OCI-LY7 (cell line): ENCODE results near the gene DBF4. TPM values are rescaled to one million over a fixed set of nuclear protein-coding genes. Genes with fewer than 3 reads are reported as not detected.

Experiments
- BruUV-seq: library from RNA; stranded (reverse); fragments of 400-500 nt; replicated peaks from 2 replicates; lab custom pipeline; 2021; lab: Mats Ljungman, UMichigan
- CTCF ChIA-PET: fragments of 300-600 bp; sonication (Branson Sonifier 250); formaldehyde crosslinking; loops from one replicate; lab custom pipeline; 2022; ENCODE audit warnings: antibody characterized with exemption; ENCODE audit not compliant: unreplicated experiment; lab: Charles Lee
- POLR2A ChIA-PET: fragments of 300-600 bp; sonication (Branson Sonifier 250); formaldehyde crosslinking; loops from one replicate; lab custom pipeline; 2022; ENCODE audit warnings: antibody characterized with exemption; lab: Charles Lee
- DNase-seq: peaks from one replicate; pipeline ENCODE4 v3.0.0-alpha.2; 2015; ENCODE audit warnings: low spot score
- H2AFZ ChIP-seq: fragments of 200-600 bp; sonication (generic), shearing (Covaris generic); 2 replicates; pipeline ENCODE4 v1.6.1; 2014; ENCODE audit warnings: mild to moderate bottlenecking, antibody characterized with exemption, low read length, moderate library complexity
- H3K27ac ChIP-seq: fragments of 200-600 bp; sonication (generic); 2 replicates; pipeline ENCODE4 v1.5.1; 2014; ENCODE audit warnings: mixed run types, low read depth, mild to moderate bottlenecking, moderate library complexity, low read length, inconsistent platforms; ENCODE audit not compliant: poor library complexity, severe bottlenecking
- H3K36me3 ChIP-seq: fragments of 200-600 bp; sonication (generic); 2 replicates; pipeline ENCODE4 v1.6.1; 2014; ENCODE audit warnings: mild to moderate bottlenecking, antibody characterized with exemption, low read length, moderate library complexity, mixed read lengths; ENCODE audit not compliant: insufficient read depth
- H3K4me1 ChIP-seq: fragments of 200-600 bp; sonication (generic); 2 replicates; pipeline ENCODE4 v1.5.1; 2014; ENCODE audit warnings: mild to moderate bottlenecking, low read length; ENCODE audit not compliant: insufficient read depth, poor library complexity, severe bottlenecking
- H3K4me2 ChIP-seq: fragments of 200-600 bp; sonication (generic); 2 replicates; pipeline ENCODE4 v1.6.1; 2014; ENCODE audit warnings: mild to moderate bottlenecking, low read length
- H3K4me3 ChIP-seq: fragments of 200-600 bp; sonication (generic); 2 replicates; pipeline ENCODE4 v1.5.1; 2014; ENCODE audit warnings: mild to moderate bottlenecking, low read depth, low read length; ENCODE audit not compliant: poor library complexity, severe bottlenecking
- H3K79me2 ChIP-seq: fragments of 200-600 bp; sonication (generic); 2 replicates; pipeline ENCODE4 v1.6.1; 2016; ENCODE audit warnings: low read depth, mild to moderate bottlenecking, low read length, moderate library complexity, mixed read lengths; ENCODE audit not compliant: insufficient read depth
- H3K9me2 ChIP-seq: fragments of 200-600 bp; sonication (generic); 2 replicates; pipeline ENCODE4 v1.6.1; 2016; ENCODE audit warnings: mild to moderate bottlenecking, low read length, mixed read lengths; ENCODE audit not compliant: insufficient read depth
- H3K9me3 ChIP-seq: fragments of 200-600 bp; sonication (generic); 2 replicates; pipeline ENCODE4 v1.6.1; 2014; ENCODE audit warnings: mild to moderate bottlenecking, mixed run types, low read length, mixed read lengths
- H4K20me1 ChIP-seq: fragments of 200-600 bp; sonication (generic); 2 replicates; pipeline ENCODE4 v1.6.1; 2014; ENCODE audit warnings: mild to moderate bottlenecking, antibody characterized with exemption, low read length, moderate library complexity, mixed read lengths; ENCODE audit not compliant: insufficient read depth
- EZH2phosphoT487 ChIP-seq: fragments of 200-600 bp; sonication (generic); IDR thresholded peaks from 2 replicates; pipeline ENCODE4 v1.6.1; 2018; ENCODE audit warnings: low read depth, borderline replicate concordance, mild to moderate bottlenecking, mixed run types, antibody characterized with exemption, low read length, moderate library complexity, mixed read lengths
- intact Hi-C: fragments of 100-400 bp; cut with micrococcal nuclease; formaldehyde crosslinking; loops from one replicate; pipeline ENCODE4 v1.10.0; 2022; ENCODE audit not compliant: unreplicated experiment
- total RNA-seq, 2 experiments: library from RNA; depleted of rRNA in 1 of 2; stranded (reverse); fragments of >200 nt in 1 of 2; shearing (Covaris generic) in 1 of 2; gene quantifications; 2 replicates each; pipeline ENCODE4 v1.2.3, GENCODE V29; 2014 to 2022
- TF ChIP-seq, protein P1 (sequence below): fragments of 200-600 bp; sonication (generic); conservative IDR thresholded peaks from 2 replicates; pipeline ENCODE4 v1.5.1; 2014; ENCODE audit warnings: mild to moderate bottlenecking, antibody characterized with exemption, low read length, moderate library complexity, mixed read lengths

Gene DBF4
- total RNA-seq, 2 experiments from 2014 or later, result 95.0 to 99.2 TPM

DNA sequence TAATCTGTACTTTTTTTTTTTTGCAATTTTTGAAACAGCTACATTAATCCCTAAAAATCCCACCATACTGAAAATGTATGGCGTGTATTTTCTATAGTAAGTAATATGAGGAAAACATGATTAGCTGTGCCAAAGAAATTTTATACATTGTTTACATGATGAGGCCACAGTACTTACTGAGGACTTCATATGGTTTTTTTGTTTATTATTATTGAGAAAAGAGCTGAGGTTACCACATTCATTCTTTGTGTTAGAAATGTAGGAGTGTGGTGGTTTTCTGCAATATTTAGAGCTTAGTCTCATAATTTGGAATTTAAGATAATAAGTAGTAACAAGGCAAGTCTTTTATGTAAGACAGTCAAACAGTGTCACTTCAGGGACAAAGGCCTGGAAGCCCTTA lies 45.2 kb upstream of the DBF4 start:
- Histone ChIP-seq H2AFZ (no peak overlapping the region), H3K27ac (no peak overlapping the region), H3K36me3 (peaks cover 31% of the 10 kb centered on the region), H3K4me1 (no peaks in the 10 kb centered on the region), H3K4me3 (no peak overlapping the region), H3K79me2 (no peaks in the 10 kb centered on the region; the same call in 1 of the 2 replicates), H3K9me3 (peaks cover 9% of the 10 kb centered on the region; the same call in 1 of the 2 replicates), H3K9me2 (no peaks in the 10 kb centered on the region), H3K4me2 (no peak overlapping the region), H4K20me1 (no peaks in the 10 kb centered on the region)
- TF ChIP-seq, protein P1, sequence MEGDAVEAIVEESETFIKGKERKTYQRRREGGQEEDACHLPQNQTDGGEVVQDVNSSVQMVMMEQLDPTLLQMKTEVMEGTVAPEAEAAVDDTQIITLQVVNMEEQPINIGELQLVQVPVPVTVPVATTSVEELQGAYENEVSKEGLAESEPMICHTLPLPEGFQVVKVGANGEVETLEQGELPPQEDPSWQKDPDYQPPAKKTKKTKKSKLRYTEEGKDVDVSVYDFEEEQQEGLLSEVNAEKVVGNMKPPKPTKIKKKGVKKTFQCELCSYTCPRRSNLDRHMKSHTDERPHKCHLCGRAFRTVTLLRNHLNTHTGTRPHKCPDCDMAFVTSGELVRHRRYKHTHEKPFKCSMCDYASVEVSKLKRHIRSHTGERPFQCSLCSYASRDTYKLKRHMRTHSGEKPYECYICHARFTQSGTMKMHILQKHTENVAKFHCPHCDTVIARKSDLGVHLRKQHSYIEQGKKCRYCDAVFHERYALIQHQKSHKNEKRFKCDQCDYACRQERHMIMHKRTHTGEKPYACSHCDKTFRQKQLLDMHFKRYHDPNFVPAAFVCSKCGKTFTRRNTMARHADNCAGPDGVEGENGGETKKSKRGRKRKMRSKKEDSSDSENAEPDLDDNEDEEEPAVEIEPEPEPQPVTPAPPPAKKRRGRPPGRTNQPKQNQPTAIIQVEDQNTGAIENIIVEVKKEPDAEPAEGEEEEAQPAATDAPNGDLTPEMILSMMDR, result no peak
- no peak for TF ChIP-seq EZH2phosphoT487
- DNase-seq, result no peak
- BruUV-seq, result no TSS peak
- CTCF ChIA-PET, result no interaction called here
- POLR2A ChIA-PET, result interaction anchor here (0.5 to 0.7 kb wide), 3 partner anchors 55 to 1020 kb away, joined by 3 to 5 read pairs (median 4); no protein-coding TSS in a partner anchor
- intact Hi-C loops, result no loop called here

DNA sequence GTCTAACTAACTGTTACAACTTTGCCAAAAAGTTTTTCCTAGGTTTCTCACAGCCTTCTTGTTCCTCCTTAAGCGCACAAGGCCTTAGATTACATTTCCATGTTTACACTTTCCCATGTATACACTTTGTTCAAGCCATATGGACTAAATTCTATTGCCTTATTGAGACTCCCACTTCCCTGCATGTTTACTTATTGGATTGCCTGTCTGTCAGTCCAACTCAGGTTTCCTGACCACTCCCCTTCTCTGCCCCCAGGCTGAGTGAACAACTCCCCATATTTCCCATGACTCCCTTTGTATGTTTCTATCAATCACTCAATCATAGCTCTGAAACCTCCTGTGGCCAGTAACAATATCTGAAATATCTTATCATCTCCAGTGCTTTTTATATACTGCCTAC lies 43.2 kb upstream of the DBF4 start:
- Histone ChIP-seq H3K79me2 (no peaks in the 10 kb centered on the region; the same call in 1 of the 2 replicates), H3K27ac (no peak overlapping the region), H3K9me2 (no peaks in the 10 kb centered on the region), H4K20me1 (no peaks in the 10 kb centered on the region), H3K36me3 (peaks cover 39% of the 10 kb centered on the region), H3K4me2 (no peak overlapping the region), H3K4me1 (no peaks in the 10 kb centered on the region), H3K9me3 (0 out of 2 replicates have a peak, but pooled peaks cover 4% of the 10 kb centered on the region), H2AFZ (no peak overlapping the region), H3K4me3 (no peak overlapping the region)
- intact Hi-C loops, result no loop called here
- BruUV-seq, result no TSS peak
- ChIA-PET POLR2A (interaction anchor here (0.6 kb wide), 2 partner anchors 11 to 30 kb away, joined by 3 read pairs; no protein-coding TSS in a partner anchor), CTCF (no interaction called here)
- DNase-seq, result no peak
- TF ChIP-seq, protein P1, result no peak
- TF ChIP-seq EZH2phosphoT487, result no peak

DNA sequence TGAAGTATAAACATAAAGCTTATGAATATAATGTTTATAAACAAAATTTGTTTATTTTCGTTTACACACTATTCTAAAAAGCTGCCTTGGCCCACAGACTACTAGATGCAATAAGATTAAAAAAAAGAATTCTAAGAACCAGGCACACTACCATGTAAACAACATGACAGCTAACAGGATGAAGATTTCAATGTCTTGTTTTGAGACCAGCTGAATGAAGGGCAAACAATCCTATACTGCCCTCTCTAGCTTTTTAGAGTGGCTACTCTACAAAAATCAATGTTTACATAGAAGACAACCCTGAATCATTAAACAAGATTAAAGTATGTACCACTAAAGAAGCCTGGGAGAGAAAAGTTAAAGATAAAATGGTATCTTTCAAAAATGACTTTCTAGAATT lies 38.7 kb upstream of the DBF4 start:
- TF ChIP-seq, protein P1, result no peak
- TF ChIP-seq EZH2phosphoT487, result no peak
- no peak for DNase-seq
- H3K4me2 ChIP-seq, result no peak overlapping the region
- BruUV-seq, result no TSS peak
- no peaks in the 10 kb centered on the region for H3K4me1 ChIP-seq
- ChIA-PET CTCF (no interaction called here), POLR2A (interaction anchor here (0.9 to 1.8 kb wide), 6 partner anchors 10 to 471 kb away, joined by 3 to 7 read pairs (median 4); no protein-coding TSS in a partner anchor)
- H3K27ac ChIP-seq, result no peak overlapping the region
- intact Hi-C loops, result no loop called here
- H3K36me3 ChIP-seq, result peaks cover 57% of the 10 kb centered on the region
- H3K9me3 ChIP-seq, result no peaks in the 10 kb centered on the region
- H2AFZ ChIP-seq, result no peak overlapping the region
- no peaks in the 10 kb centered on the region; the same call in 1 of the 2 replicates for H3K79me2 ChIP-seq
- no peaks in the 10 kb centered on the region for H4K20me1 ChIP-seq
- H3K4me3 ChIP-seq, result no peak overlapping the region
- no peaks in the 10 kb centered on the region for H3K9me2 ChIP-seq
